ENCODE data around the gene PDE4D. TPM values are rescaled to one million over a fixed set of nuclear protein-coding genes. Genes with fewer than 3 reads are reported as not detected.

Gene PDE4D
- total RNA-seq, 1 donor from 2014 or later: 2.3 TPM

DNA sequence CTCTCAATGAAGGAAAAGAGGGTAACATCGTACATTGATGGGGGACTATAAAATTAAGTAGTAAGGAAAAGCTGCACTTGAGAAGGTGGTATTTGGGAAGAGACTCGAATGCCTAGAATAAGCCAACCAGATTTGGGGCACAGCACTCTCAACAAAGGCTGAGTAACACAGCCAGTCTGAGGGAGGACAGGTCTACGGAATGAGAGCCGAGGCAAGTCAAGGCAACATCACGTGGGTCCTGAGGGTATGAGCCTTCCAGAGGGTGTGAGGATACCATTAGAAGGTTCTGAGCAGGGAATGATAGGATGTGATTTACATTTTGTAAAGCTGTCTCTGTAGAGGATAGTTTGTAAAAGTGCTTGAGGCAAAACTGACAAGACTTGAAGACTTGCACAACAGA lies 876.6 kb downstream of the PDE4D start:
- Mint-ChIP-seq H3K9me3 (peaks cover 10% of the 10 kb centered on the region), H3K27ac (no peak overlapping the region)
- TF ChIP-seq, protein P1, sequence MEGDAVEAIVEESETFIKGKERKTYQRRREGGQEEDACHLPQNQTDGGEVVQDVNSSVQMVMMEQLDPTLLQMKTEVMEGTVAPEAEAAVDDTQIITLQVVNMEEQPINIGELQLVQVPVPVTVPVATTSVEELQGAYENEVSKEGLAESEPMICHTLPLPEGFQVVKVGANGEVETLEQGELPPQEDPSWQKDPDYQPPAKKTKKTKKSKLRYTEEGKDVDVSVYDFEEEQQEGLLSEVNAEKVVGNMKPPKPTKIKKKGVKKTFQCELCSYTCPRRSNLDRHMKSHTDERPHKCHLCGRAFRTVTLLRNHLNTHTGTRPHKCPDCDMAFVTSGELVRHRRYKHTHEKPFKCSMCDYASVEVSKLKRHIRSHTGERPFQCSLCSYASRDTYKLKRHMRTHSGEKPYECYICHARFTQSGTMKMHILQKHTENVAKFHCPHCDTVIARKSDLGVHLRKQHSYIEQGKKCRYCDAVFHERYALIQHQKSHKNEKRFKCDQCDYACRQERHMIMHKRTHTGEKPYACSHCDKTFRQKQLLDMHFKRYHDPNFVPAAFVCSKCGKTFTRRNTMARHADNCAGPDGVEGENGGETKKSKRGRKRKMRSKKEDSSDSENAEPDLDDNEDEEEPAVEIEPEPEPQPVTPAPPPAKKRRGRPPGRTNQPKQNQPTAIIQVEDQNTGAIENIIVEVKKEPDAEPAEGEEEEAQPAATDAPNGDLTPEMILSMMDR (IDR thresholded peaks at IDR 0.05): no peak
- TF ChIP-seq EZH2 (IDR thresholded peaks at IDR 0.05) (no peak), EZH2phosphoT487 (IDR thresholded peaks at IDR 0.05) (no peak)

DNA sequence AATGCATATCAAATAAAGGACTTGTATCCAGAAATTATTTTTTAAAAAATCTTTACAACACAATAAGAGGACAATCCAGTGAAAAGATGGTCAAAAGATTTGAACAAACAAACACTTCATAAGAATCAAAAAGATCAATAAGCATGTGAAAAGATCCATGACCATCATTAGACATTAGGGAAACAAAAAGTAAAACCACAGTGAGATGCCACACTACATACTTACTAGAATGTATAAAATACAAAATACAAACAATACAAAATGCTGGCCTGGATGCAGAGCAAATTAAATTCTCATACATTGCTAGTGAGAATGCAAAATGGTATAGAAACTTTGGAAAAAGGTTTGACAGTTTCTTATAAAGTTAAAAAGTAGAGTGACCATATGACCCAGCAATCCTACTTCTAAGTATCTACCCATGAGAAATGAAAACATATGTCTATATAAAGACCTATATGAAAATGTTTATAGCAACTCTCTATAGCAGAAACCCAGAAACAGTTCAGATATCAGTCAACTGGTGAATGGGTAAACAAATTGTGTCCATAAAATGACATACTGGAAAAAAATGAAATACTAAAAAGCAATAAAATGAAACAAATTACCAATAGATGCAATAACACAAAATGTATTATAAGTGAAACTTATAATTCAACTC lies 884.6 kb downstream of the PDE4D start:
- Histone ChIP-seq H3K4me2 (no peak overlapping the region), H4K20me1 (ENCODE audit: low read depth) (no peaks in the 10 kb centered on the region), H2AFZ (replicated peaks) (no peak overlapping the region), H3K36me3 (no peaks in the 10 kb centered on the region), H3K9me3 (ENCODE audit: low read depth) (no peaks in the 10 kb centered on the region), H3K9ac (no peak overlapping the region), H3K4me3 (no peak overlapping the region), H3F3A (ENCODE audit: low read depth) (no peaks in the 10 kb centered on the region), H3K79me2 (ENCODE audit: low read depth) (no peaks in the 10 kb centered on the region), H3K27me3 (no peaks in the 10 kb centered on the region), H3K4me1 (no peaks in the 10 kb centered on the region), H3K27ac (no peak overlapping the region)
- Mint-ChIP-seq H3K4me3 (no peak overlapping the region), H3K9me3 (peaks cover 17% of the 10 kb centered on the region), H3K4me1 (no peaks in the 10 kb centered on the region), H3K27me3 (ENCODE audit: insufficient read depth, low read depth) (peaks cover 2% of the 10 kb centered on the region), H3K36me3 (peaks cover 2% of the 10 kb centered on the region), H3K27ac (no peak overlapping the region)
- TF ChIP-seq, protein P1 (IDR thresholded peaks at IDR 0.05): no peak
- TF ChIP-seq EZH2 (IDR thresholded peaks at IDR 0.05) (no peak), EZH2phosphoT487 (IDR thresholded peaks at IDR 0.05) (no peak)
- no peak for DNase-seq (ENCODE audit: low spot score)

More for the DNA sequence above, 876.6 kb downstream of the PDE4D start:
- no peak overlapping the region for H3K4me2 ChIP-seq
- Mint-ChIP-seq H3K36me3 (peaks cover 3% of the 10 kb centered on the region), H3K4me3 (no peak overlapping the region), H3K27me3 (ENCODE audit: insufficient read depth, low read depth) (no peaks in the 10 kb centered on the region), H3K4me1 (peaks cover 4% of the 10 kb centered on the region)
- no peaks in the 10 kb centered on the region for H3K27me3 ChIP-seq
- H3K36me3 ChIP-seq: no peaks in the 10 kb centered on the region
- no peaks in the 10 kb centered on the region for H4K20me1 ChIP-seq (ENCODE audit: low read depth)
- no peak overlapping the region for H2AFZ ChIP-seq (replicated peaks)
- H3K4me3 ChIP-seq: no peak overlapping the region
- no peak overlapping the region for H3K27ac ChIP-seq
- no peak for DNase-seq (ENCODE audit: low spot score)
- H3K4me1 ChIP-seq: no peaks in the 10 kb centered on the region
- H3K9ac ChIP-seq: no peak overlapping the region
- no peaks in the 10 kb centered on the region for H3K79me2 ChIP-seq (ENCODE audit: low read depth)
- no peaks in the 10 kb centered on the region for H3K9me3 ChIP-seq (ENCODE audit: low read depth)
- H3F3A ChIP-seq (ENCODE audit: low read depth): no peaks in the 10 kb centered on the region

DNA sequence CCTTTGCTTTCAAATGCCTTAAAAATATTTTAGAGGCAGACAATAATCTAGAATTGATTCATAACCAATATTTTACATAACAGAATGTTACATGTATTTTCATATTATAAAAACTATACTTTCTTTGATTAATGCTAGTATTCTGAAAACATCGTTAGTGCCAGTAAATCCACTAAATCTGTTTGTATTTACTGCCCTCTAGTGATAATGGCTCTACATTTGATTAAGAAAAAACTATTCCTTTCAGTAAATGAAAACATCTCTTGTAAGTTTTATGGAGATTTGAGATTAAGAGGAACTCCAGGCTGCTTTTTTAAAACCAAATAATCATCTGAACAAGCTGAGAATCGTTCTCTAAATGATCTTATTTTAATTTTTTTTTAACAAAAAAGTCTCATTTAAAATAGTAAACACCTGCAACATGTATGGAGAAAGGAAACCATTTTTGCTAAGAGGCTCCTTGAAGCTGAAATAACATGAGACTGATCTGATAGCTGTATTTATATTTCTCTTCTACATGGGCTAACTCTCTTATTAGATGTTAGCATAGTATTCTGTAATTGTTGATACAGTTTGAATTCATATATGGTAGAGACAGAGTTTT lies 886.0 kb downstream of the PDE4D start:
- Histone ChIP-seq H3K79me2 (ENCODE audit: low read depth) (no peaks in the 10 kb centered on the region), H3K4me1 (no peaks in the 10 kb centered on the region), H3K4me3 (no peak overlapping the region), H3K27ac (no peak overlapping the region), H3K4me2 (no peak overlapping the region), H2AFZ (replicated peaks) (no peak overlapping the region), H3K27me3 (no peaks in the 10 kb centered on the region), H4K20me1 (ENCODE audit: low read depth) (no peaks in the 10 kb centered on the region), H3F3A (ENCODE audit: low read depth) (no peaks in the 10 kb centered on the region), H3K9me3 (ENCODE audit: low read depth) (no peaks in the 10 kb centered on the region), H3K9ac (no peak overlapping the region), H3K36me3 (no peaks in the 10 kb centered on the region)
- Mint-ChIP-seq H3K9me3 (peaks cover 14% of the 10 kb centered on the region), H3K4me1 (peaks cover 8% of the 10 kb centered on the region), H3K36me3 (peaks cover 2% of the 10 kb centered on the region), H3K4me3 (no peak overlapping the region), H3K27ac (no peak overlapping the region), H3K27me3 (ENCODE audit: insufficient read depth, low read depth) (peaks cover 2% of the 10 kb centered on the region)
- DNase-seq (ENCODE audit: low spot score): peak; percentile 45
- TF ChIP-seq, protein P1 (IDR thresholded peaks at IDR 0.05): peak; percentile 79
- TF ChIP-seq EZH2 (IDR thresholded peaks at IDR 0.05): no peak

All from neural progenitor cell (in vitro differentiated cells).